GM18499 (cell line): ENCODE results near the gene FAM210A.

Experiments
- ATAC-seq: cut with Tn5 transposase; IDR thresholded peaks from one replicate; pipeline ENCODE4 v1.9.1; 2021; ENCODE audit warnings: moderate number of reproducible peaks; ENCODE audit not compliant: insufficient read depth, unreplicated experiment

Gene FAM210A

GRCh38 chr18:13649397-13650390 lies 76.7 kb downstream of the FAM210A start:
- ATAC-seq = no peak

- ATAC-seq = no peak
Measured at GRCh38 chr18:13647761-13648160, 78.6 kb downstream of the FAM210A start.

- ATAC-seq = no peak
Measured at GRCh38 chr18:13646633-13647032, 79.7 kb downstream of the FAM210A start.

- ATAC-seq = no peak
Measured at GRCh38 chr18:13645093-13645492, 81.3 kb downstream of the FAM210A start.

- ATAC-seq = no peak
Measured at GRCh38 chr18:13643261-13643751, 83.1 kb downstream of the FAM210A start.

GRCh38 chr18:13642440-13642827 lies 83.9 kb downstream of the FAM210A start:
- ATAC-seq = no peak

GRCh38 chr18:13641551-13642439 lies 84.6 kb downstream of the FAM210A start:
- no peak for ATAC-seq

- ATAC-seq = no peak
Measured at GRCh38 chr18:13640266-13640860, 86.0 kb downstream of the FAM210A start.

- no peak for ATAC-seq
Measured at GRCh38 chr18:13638719-13639595, 87.4 kb downstream of the FAM210A start.

GRCh38 chr18:13635046-13635445 lies 91.3 kb downstream of the FAM210A start:
- no peak for ATAC-seq

GRCh38 chr18:13633700-13634099 lies 92.7 kb downstream of the FAM210A start:
- no peak for ATAC-seq

GRCh38 chr18:13630716-13631268 lies 95.6 kb downstream of the FAM210A start:
- no peak for ATAC-seq

GRCh38 chr18:13629841-13630715 lies 96.3 kb downstream of the FAM210A start:
- ATAC-seq = no peak

- ATAC-seq = no peak
Measured at GRCh38 chr18:13628211-13628610, 98.1 kb downstream of the FAM210A start.

GRCh38 chr18:13627639-13628038 lies 98.7 kb downstream of the FAM210A start:
- ATAC-seq = no peak

- ATAC-seq = no peak
Measured at GRCh38 chr18:13626544-13626908, 99.8 kb downstream of the FAM210A start.

GRCh38 chr18:13625843-13626543 lies 100.4 kb downstream of the FAM210A start:
- no peak for ATAC-seq

- no peak for ATAC-seq
Measured at GRCh38 chr18:13625355-13625754, 101.0 kb downstream of the FAM210A start.
